Activated CD8-positive, alpha-beta memory T cell treated with anti-CD3 and anti-CD28 coated beads for 36 hours (primary cell): ENCODE measurements around the gene C2CD4A. TPM values are rescaled to one million over a fixed set of nuclear protein-coding genes. Genes with fewer than 3 reads are reported as not detected.
"Not testable (repeated sequence)": the region's sequence is repeated elsewhere in the genome, so short reads cannot be mapped to it uniquely, and the experiment has no call there.

Experiments used
- CTCF ChIA-PET: fragments of 350-600 bp; sonication (Branson Sonifier 250); formaldehyde crosslinking; loops from one replicate; lab custom pipeline; 2021; ENCODE audit warnings: antibody characterized with exemption; lab: Charles Lee
- POLR2A ChIA-PET: fragments of 350-600 bp; sonication (Branson Sonifier 250); formaldehyde crosslinking; loops from one replicate; lab custom pipeline; 2021; ENCODE audit warnings: antibody characterized with exemption; lab: Charles Lee
- total RNA-seq, 2 experiments: library from RNA; stranded (reverse); gene quantifications; one replicate each; pipeline ENCODE4 v1.2.3, GENCODE V29; 2021

Gene C2CD4A, protein sequence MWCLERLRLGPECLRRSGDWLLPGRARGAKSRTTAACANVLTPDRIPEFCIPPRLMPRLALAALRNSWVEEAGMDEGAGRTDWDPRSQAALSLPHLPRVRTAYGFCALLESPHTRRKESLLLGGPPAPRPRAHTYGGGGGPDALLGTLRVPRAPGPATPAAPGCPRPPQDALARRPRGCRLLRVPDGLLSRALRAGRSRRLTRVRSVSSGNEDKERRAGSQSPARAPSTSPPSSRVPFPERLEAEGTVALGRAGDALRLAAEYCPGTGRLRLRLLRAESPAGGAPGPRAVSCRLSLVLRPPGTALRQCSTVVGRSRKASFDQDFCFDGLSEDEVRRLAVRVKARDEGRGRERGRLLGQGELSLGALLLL
- under 1 TPM; 0.27 TPM for total RNA-seq

- CTCF ChIA-PET: interaction anchor here (1.2 kb wide), 1 partner anchor 8 kb away, joined by 3 read pairs; no protein-coding TSS in a partner anchor
These were observed at the start of gene C2CD4A for GRCh38 chr15:62066663-62067447. Gene C2CD4A, plus strand, starts transcription at chr15:62066977. Its CDS starts 637 bp downstream, at chr15:62067614.

GRCh38 chr15:62020576-62021160 is 46.1 kb upstream of the C2CD4A start:
- POLR2A ChIA-PET: no interaction called here
- CTCF ChIA-PET: no interaction called here

More at GRCh38 chr15:62066663-62067447, at the start of gene C2CD4A:
- POLR2A ChIA-PET: interaction anchor here (0.5 kb wide), 1 partner anchor 14 kb away, joined by 3 read pairs; no protein-coding TSS in a partner anchor

DNA sequence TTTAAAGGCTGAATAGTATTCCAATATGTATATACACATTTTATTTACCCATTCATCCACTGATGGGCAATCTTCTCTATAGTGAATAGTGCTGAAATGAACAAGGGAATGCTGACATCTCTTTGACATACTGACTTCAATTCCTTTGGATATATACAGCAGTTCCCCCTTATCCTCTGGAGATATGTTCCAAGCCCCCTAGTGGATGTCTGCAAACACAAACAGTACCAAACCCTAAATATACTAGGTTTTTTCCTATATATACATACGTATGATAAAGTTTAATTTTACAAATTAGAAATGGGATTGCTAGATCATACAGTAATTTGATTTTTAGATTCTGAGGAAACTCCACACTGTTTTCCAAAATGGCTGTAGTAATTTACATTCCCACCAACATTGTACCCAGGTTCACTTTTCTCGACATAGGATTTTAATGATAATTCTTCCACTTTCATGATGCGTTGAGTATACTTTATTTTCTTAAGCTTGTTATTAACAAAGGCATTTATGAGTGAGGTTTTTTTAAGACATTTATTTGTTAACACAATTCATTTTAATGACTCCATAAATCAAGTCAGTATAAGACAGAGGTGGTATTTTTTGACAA is 44.7 kb upstream of the C2CD4A start:
- ChIA-PET POLR2A (no interaction called here), CTCF (no interaction called here)

GRCh38 chr15:62026487-62027262 is 40.1 kb upstream of the C2CD4A start:
- POLR2A ChIA-PET: no interaction called here
- CTCF ChIA-PET: interaction anchor here (0.6 to 1.7 kb wide), 2 partner anchors 34 to 240 kb away, joined by 3 read pairs; partner anchors contain the start of gene VPS13C

DNA sequence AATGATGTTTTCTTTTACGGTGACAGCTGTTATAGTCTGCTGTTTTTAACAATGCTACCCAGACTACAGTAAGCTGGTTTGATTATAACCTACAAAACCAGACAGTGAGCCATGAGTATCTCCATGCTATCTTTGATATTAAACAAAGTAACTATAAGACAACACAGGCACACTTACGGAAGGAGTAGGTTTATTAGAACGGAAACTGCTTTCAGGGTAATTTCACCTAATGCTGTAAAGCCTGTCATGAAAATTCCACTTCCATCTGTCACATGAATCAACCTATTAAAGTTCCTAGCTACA is 39.6 kb upstream of the C2CD4A start:
- ChIA-PET CTCF (no interaction called here), POLR2A (no interaction called here)

DNA sequence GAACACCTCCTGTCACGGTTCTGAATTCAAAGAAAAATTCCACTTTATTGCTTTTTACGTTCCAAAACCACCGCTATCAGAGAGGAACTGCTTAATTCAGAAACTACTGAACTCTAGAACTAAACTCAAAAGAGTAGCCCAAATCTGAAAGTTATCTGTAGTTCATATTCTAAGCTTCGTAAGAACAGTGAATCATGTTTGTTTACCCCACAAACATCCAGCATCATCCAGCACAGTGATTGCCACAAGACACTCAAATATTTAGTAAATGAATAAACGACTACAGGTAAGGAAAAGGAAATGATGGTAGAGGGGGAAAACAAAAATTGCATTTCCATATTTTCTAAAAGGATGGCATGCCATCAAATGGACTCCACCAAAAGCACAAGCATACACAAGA is 38.9 kb upstream of the C2CD4A start:
- CTCF ChIA-PET: no interaction called here
- POLR2A ChIA-PET: no interaction called here

GRCh38 chr15:62035256-62035924 is 31.4 kb upstream of the C2CD4A start:
- POLR2A ChIA-PET: no interaction called here
- CTCF ChIA-PET: no interaction called here

GRCh38 chr15:62046078-62046743 is 20.6 kb upstream of the C2CD4A start:
- POLR2A ChIA-PET: no interaction called here
- CTCF ChIA-PET: no interaction called here

GRCh38 chr15:62047282-62047827 is 19.4 kb upstream of the C2CD4A start:
- CTCF ChIA-PET: no interaction called here
- POLR2A ChIA-PET: no interaction called here

DNA sequence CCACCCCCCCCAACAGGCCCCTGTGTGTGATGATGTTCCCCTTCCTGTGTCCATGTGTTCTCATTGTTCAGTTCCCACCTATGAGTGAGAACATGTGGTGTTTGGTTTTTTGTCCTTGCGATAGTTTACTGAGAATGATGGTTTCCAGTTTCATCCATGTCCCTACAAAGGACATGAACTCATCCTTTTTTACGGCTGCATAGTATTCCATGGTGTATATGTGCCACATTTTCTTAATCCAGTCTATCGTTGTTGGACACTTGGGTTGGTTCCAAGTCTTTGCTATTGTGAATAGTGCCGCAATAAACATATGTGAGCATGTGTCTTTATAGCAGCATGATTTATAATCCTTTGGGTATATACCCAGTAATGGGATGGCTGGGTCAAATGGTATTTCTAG is 18.5 kb upstream of the C2CD4A start:
- CTCF ChIA-PET: not testable (repeated sequence)

GRCh38 chr15:62050115-62050514 is 16.7 kb upstream of the C2CD4A start:
- CTCF ChIA-PET: interaction anchor here (3.3 kb wide), 1 partner anchor 11 kb away, joined by 7 read pairs; the partner anchor contains the start of gene VPS13C

More for the DNA sequence above, 18.5 kb upstream of the C2CD4A start:
- POLR2A ChIA-PET: not testable (repeated sequence)

DNA sequence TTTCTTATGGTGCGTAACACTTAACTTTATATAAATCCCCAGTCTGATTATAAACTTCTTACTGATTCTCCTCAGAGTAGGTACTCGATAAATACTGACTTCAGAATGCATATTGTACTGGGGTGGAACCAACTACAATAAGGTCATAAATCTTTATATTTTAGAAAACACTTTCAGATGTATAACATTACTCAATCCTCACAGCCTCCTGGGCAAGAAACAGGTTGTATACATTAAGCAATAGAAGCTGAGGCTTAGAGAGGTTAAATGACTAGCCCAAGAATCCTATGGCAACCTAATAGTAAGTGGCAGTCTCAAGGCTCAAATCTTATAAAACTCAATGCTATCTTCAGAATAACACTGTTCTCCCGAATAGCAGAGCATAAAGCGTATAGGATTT is 15.6 kb upstream of the C2CD4A start:
- POLR2A ChIA-PET: no interaction called here

More at GRCh38 chr15:62050115-62050514, 16.7 kb upstream of the C2CD4A start:
- POLR2A ChIA-PET: no interaction called here

GRCh38 chr15:62052713-62053112 is 14.1 kb upstream of the C2CD4A start:
- POLR2A ChIA-PET: interaction anchor here (0.6 kb wide), 1 partner anchor 14 kb away, joined by 3 read pairs; the partner anchor contains the start of gene C2CD4A
- CTCF ChIA-PET: interaction anchor here (0.6 to 3.3 kb wide), 2 partner anchors 8 to 483 kb away, joined by 3 to 7 read pairs; partner anchors contain the start of gene VPS13C

More for the DNA sequence above, 15.6 kb upstream of the C2CD4A start:
- CTCF ChIA-PET: interaction anchor here (0.7 to 3.3 kb wide), 3 partner anchors 10 to 168 kb away, joined by 3 to 7 read pairs (median 4); partner anchors contain the start of gene VPS13C

DNA sequence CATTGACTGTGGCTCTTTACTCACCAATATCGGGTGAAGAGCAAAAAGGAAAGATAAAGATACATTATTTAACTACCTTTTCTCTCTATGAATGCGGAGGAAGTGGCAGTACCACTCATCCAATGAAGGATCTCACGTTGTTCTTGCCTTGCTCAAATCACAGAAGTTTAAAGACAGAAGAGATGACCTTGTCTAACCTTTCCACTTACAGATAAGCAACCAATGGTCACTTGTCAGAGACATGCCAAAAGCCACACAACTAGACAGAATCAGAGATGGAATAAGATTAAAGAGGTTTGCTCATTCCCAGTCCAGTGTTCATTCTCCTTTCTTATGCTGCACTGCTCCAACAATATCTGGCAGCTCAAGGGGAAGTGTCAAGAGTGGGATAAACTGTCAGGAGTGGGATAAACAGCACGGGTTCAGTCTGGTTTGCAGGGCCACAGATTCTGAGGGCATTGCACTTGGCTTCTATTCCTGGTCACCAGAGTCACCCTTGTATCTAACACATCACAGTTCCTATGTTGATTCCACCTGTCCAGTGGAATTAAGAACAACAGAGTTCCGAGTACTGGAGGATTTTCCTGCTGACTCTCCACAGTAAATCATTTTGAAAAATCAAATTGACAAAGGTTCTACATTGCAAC is 13.2 kb upstream of the C2CD4A start:
- ChIA-PET POLR2A (no interaction called here), CTCF (interaction anchor here (3.3 kb wide), 1 partner anchor 7 kb away, joined by 7 read pairs; the partner anchor contains the start of gene VPS13C)

DNA sequence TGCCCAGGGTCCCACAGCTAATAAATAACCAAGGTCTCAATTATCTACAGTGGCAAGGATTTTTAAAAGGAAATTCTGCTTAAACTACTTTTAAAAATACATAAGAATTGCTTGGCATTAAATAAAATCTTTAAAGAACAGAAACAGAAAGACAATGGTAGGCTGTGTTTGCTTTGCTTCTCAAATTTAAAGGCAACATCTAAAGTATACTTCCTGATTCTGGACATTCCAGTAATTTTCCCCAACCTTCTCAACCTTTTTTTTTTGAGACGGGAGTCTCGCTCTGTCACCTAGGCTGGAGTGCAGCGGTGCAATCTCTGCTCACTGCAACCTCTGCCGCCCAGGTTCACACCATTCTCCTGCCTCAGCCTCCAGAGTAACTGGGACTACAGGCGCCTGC is 11.8 kb upstream of the C2CD4A start:
- ChIA-PET POLR2A (no interaction called here), CTCF (no interaction called here)

DNA sequence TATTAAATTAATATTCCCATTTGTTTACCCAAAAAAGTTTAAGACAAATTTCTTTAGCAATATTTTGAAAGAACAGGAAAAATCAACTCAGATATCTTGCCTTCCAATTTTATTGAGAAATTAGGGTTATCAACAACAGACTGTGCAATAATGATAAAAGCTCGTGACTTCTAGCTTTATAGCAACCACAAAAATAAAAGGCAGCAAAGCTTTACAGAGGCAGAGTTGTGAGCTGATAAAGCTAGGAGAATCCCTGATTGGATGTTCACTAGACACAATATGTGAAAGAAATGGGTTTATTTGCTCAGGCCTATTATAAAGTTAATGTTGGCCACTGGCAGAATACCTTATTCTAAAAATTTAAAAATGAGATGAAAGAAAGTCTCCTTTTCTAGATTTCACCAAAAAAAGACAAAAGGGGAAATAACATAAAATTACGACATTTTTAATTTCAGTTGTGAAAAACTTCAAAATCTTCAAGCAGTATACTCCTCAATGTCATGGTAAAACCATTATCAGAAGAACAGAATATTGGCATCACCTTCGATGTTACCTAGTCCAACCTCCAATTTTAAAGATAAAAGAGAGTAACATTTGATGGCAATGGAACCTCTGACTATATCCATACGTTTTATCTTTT is 9.3 kb upstream of the C2CD4A start:
- ChIA-PET POLR2A (no interaction called here), CTCF (no interaction called here)
